Transverse colon (tissue), 4 donors: ENCODE results near the gene LTB. TPM values are rescaled to one million over a fixed set of nuclear protein-coding genes. Genes with fewer than 3 reads are reported as not detected.

Experiments
- DNase-seq: peaks from one replicate; pipeline ENCODE4 v3.0.0-alpha.2; 2019
- H3K27ac ChIP-seq, 4 donors: fragments of 200-600 bp; sonication (generic); 2 replicates each; pipeline ENCODE4 v1.5.1; 2016 to 2018; ENCODE audit warnings: inconsistent platforms in 4 of 4
- H3K27me3 ChIP-seq: fragments of 200-600 bp; sonication (generic); 2 replicates; pipeline ENCODE4 v1.5.1; 2017; ENCODE audit warnings: inconsistent platforms
- H3K36me3 ChIP-seq, 4 donors: fragments of 200-600 bp; sonication (generic); 2 replicates each; pipeline ENCODE4 v1.5.1; 2017 to 2019; ENCODE audit warnings: inconsistent platforms in 4 of 4
- H3K4me1 ChIP-seq, 4 donors: fragments of 200-600 bp; sonication (generic); 2 replicates each; pipeline ENCODE4 v1.5.1; 2017 to 2020; ENCODE audit warnings: inconsistent platforms in 4 of 4
- H3K4me3 ChIP-seq, 4 donors: fragments of 200-600 bp; sonication (generic); 1 replicate in 1 of 4; 2 replicates in 3 of 4; pipeline versions ENCODE4 v1.5.1 to v1.6.1; 2017 to 2019; ENCODE audit warnings: inconsistent platforms in 4 of 4
- H3K9me3 ChIP-seq, 2 donors: fragments of 200-600 bp; sonication (generic); 2 replicates each; pipeline ENCODE4 v1.5.1; 2017 to 2019; ENCODE audit warnings: inconsistent platforms in 2 of 2
- EP300 ChIP-seq: sonication (generic); formaldehyde crosslinking; IDR thresholded peaks from one replicate; pipeline ENCODE4 v1.6.1; 2017; ENCODE audit warnings: antibody characterized with exemption, low read depth
- POLR2A ChIP-seq: fragments of 450-650 bp; IDR thresholded peaks from one replicate; pipeline ENCODE4 v1.6.1; 2016; ENCODE audit warnings: antibody characterized with exemption, mild to moderate bottlenecking, moderate library complexity
- POLR2AphosphoS5 ChIP-seq, 3 donors: sonication (generic); formaldehyde crosslinking; IDR thresholded peaks; one replicate each; pipeline ENCODE4 v1.6.1; 2016; ENCODE audit warnings: antibody characterized with exemption in 3 of 3
- WGBS, 2 donors: methylation state at CpG; one replicate each; pipeline ENCODE4 v1.1.5; 2018; ENCODE audit warnings: low coverage in 1 of 2; 5-methylcytosine and 5-hydroxymethylcytosine counted together
- in situ Hi-C, 4 donors: fragments of 200-750 bp; cut with MboI; loops; one replicate each; pipeline versions ENCODE4 v1.15.0 to v1.15.1; 2017; ENCODE audit warnings: low sequenced_read_pairs in 3 of 4, low pct_ligation_motif_present in 1 of 4, low pct_unique_long_range_greater_than_20kb in 1 of 4
- intact Hi-C: fragments of 100-400 bp; cut with DNase I; formaldehyde crosslinking; loops from one replicate; pipeline ENCODE4 v1.15.1; 2023; ENCODE audit warnings: low total_unique reads
- total RNA-seq, 4 donors: library from RNA; depleted of rRNA; stranded (reverse); fragments of >200 nt; gene quantifications; one replicate each; pipeline ENCODE4 v1.1.0, GENCODE V29; 2016
- TF ChIP-seq, protein P1 (sequence below), 5 experiments: fragments of 200-600 bp in 3 of 5; fragments of 450-650 bp in 2 of 5; sonication (generic) in 3 of 5; IDR thresholded peaks; 1 replicate in 2 of 5; 2 replicates in 3 of 5; pipeline ENCODE4 v1.5.1; 2016 to 2017; ENCODE audit warnings: antibody characterized with exemption in 5 of 5, inconsistent platforms in 3 of 5, mild to moderate bottlenecking in 2 of 5, moderate library complexity in 1 of 5

The LTB gene
- total RNA-seq, 4 donors from 2014 or later = 7.6 to 34.8 TPM; not detected in 2

DNA sequence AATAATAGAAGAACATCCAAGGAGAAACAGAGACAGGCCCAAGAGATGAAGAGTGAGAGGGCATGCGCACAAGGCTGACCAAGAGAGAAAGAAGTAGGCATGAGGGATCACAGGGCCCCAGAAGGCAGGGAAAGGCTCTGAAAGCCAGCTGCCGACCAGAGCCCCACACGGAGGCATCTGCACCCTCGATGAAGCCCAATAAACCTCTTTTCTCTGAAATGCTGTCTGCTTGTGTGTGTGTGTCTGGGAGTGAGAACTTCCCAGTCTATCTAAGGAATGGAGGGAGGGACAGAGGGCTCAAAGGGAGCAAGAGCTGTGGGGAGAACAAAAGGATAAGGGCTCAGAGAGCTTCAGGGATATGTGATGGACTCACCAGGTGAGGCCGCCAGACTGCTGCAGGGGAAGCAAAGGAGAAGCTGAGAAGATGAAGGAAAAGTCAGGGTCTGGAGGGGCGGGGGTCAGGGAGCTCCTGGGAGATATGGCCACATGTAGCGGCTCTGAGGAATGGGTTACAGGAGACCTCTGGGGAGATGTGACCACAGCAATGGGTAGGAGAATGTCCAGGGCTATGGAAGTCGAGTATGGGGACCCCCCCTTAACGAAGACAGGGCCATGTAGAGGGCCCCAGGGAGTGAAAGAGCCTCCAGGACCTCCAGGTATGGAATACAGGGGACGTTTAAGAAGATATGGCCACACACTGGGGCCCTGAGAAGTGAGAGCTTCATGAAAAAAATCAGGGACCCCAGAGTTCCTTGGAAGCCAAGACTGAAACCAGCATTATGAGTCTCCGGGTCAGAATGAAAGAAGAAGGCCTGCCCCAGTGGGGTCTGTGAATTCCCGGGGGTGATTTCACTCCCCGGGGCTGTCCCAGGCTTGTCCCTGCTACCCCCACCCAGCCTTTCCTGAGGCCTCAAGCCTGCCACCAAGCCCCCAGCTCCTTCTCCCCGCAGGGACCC, 7.8 kb downstream of the LTB start:
- no peak for DNase-seq
- intact Hi-C loops (no loop called here), in situ Hi-C loops (no loop called here)
- H3K9me3 ChIP-seq = no peaks in the 10 kb centered on the region
- peaks cover 0 to 8% (median 0%) of the 10 kb centered on the region in 4 donors for H3K4me1 ChIP-seq
- no peaks in the 10 kb centered on the region for H3K27me3 ChIP-seq
- no peak overlapping the region for H3K4me3 ChIP-seq
- WGBS, 2 donors = 63 to 79% methylated on average over 5 to 14 of the region's 14 CpGs
- TF ChIP-seq, protein P1, sequence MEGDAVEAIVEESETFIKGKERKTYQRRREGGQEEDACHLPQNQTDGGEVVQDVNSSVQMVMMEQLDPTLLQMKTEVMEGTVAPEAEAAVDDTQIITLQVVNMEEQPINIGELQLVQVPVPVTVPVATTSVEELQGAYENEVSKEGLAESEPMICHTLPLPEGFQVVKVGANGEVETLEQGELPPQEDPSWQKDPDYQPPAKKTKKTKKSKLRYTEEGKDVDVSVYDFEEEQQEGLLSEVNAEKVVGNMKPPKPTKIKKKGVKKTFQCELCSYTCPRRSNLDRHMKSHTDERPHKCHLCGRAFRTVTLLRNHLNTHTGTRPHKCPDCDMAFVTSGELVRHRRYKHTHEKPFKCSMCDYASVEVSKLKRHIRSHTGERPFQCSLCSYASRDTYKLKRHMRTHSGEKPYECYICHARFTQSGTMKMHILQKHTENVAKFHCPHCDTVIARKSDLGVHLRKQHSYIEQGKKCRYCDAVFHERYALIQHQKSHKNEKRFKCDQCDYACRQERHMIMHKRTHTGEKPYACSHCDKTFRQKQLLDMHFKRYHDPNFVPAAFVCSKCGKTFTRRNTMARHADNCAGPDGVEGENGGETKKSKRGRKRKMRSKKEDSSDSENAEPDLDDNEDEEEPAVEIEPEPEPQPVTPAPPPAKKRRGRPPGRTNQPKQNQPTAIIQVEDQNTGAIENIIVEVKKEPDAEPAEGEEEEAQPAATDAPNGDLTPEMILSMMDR (IDR thresholded peaks at IDR 0.05) = no peak
- no peak for TF ChIP-seq POLR2AphosphoS5 (IDR thresholded peaks at IDR 0.05)
- no peak for TF ChIP-seq EP300
- TF ChIP-seq POLR2A = no peak
- peak overlapping the region; percentile 48 to 74 (median 72) for H3K27ac ChIP-seq
- H3K36me3 ChIP-seq = no peaks in the 10 kb centered on the region

DNA sequence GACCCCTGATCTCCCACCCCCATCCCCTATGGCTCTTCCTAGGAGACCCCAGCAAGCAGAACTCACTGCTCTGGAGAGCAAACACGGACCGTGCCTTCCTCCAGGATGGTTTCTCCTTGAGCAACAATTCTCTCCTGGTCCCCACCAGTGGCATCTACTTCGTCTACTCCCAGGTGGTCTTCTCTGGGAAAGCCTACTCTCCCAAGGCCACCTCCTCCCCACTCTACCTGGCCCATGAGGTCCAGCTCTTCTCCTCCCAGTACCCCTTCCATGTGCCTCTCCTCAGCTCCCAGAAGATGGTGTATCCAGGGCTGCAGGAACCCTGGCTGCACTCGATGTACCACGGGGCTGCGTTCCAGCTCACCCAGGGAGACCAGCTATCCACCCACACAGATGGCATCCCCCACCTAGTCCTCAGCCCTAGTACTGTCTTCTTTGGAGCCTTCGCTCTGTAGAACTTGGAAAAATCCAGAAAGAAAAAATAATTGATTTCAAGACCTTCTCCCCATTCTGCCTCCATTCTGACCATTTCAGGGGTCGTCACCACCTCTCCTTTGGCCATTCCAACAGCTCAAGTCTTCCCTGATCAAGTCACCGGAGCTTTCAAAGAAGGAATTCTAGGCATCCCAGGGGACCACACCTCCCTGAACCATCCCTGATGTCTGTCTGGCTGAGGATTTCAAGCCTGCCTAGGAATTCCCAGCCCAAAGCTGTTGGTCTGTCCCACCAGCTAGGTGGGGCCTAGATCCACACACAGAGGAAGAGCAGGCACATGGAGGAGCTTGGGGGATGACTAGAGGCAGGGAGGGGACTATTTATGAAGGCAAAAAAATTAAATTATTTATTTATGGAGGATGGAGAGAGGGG, 8.8 kb downstream of the LTB start:
- 82 to 85% methylated on average over 3 to 9 of the region's 9 CpGs for WGBS, 2 donors
- peaks cover 0 to 13% (median 0%) of the 10 kb centered on the region in 4 donors for H3K4me1 ChIP-seq
- peaks cover 5% of the 10 kb centered on the region for H3K27me3 ChIP-seq
- no peak overlapping the region for H3K4me3 ChIP-seq
- in situ Hi-C loops = no loop called here
- DNase-seq = no peak
- H3K36me3 ChIP-seq = no peaks in the 10 kb centered on the region
- H3K9me3 ChIP-seq = no peaks in the 10 kb centered on the region
- TF ChIP-seq POLR2AphosphoS5 (IDR thresholded peaks at IDR 0.05) (no peak), EP300 (no peak), POLR2A (no peak)
- TF ChIP-seq, protein P1 (IDR thresholded peaks at IDR 0.05) = no peak
- intact Hi-C loops = no loop called here
- peak overlapping the region in 1 of 4 donors; percentile 66 for H3K27ac ChIP-seq

DNA sequence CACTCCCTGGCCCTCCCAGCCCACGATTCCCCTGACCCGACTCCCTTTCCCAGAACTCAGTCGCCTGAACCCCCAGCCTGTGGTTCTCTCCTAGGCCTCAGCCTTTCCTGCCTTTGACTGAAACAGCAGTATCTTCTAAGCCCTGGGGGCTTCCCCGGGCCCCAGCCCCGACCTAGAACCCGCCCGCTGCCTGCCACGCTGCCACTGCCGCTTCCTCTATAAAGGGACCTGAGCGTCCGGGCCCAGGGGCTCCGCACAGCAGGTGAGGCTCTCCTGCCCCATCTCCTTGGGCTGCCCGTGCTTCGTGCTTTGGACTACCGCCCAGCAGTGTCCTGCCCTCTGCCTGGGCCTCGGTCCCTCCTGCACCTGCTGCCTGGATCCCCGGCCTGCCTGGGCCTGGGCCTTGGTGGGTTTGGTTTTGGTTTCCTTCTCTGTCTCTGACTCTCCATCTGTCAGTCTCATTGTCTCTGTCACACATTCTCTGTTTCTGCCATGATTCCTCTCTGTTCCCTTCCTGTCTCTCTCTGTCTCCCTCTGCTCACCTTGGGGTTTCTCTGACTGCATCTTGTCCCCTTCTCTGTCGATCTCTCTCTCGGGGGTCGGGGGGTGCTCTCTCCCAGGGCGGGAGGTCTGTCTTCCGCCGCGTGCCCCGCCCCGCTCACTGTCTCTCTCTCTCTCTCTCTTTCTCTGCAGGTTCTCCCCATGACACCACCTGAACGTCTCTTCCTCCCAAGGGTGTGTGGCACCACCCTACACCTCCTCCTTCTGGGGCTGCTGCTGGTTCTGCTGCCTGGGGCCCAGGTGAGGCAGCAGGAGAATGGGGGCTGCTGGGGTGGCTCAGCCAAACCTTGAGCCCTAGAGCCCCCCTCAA, 9.9 kb downstream of the LTB start, which contains the start of gene LTA:
Gene LTA (plus strand): TSS at position 249 of the 871 bp plus-strand sequence. CDS start 454 bp downstream, at position 703.
- DNase-seq = peak; percentile 43
- 73 to 86% methylated on average over 9 to 23 of the region's 27 CpGs for WGBS, 2 donors
- peak within 1 kb of the TSS; percentile 17 to 67 (median 58) for H3K27ac ChIP-seq
- peaks cover 5% of the 10 kb centered on the region for H3K27me3 ChIP-seq
- peak; percentile 35 for TF ChIP-seq POLR2A
- TF ChIP-seq POLR2AphosphoS5 (IDR thresholded peaks at IDR 0.05) = no peak
- in situ Hi-C loops = no loop called here
- H3K9me3 ChIP-seq = no peaks in the 10 kb centered on the region
- peaks cover 0 to 13% (median 0%) of the 10 kb centered on the region in 4 donors for H3K4me1 ChIP-seq
- peak within 1 kb of the TSS in 1 of 4 donors; percentile 28 for H3K4me3 ChIP-seq
- H3K36me3 ChIP-seq = no peaks in the 10 kb centered on the region
- intact Hi-C loops = no loop called here

DNA sequence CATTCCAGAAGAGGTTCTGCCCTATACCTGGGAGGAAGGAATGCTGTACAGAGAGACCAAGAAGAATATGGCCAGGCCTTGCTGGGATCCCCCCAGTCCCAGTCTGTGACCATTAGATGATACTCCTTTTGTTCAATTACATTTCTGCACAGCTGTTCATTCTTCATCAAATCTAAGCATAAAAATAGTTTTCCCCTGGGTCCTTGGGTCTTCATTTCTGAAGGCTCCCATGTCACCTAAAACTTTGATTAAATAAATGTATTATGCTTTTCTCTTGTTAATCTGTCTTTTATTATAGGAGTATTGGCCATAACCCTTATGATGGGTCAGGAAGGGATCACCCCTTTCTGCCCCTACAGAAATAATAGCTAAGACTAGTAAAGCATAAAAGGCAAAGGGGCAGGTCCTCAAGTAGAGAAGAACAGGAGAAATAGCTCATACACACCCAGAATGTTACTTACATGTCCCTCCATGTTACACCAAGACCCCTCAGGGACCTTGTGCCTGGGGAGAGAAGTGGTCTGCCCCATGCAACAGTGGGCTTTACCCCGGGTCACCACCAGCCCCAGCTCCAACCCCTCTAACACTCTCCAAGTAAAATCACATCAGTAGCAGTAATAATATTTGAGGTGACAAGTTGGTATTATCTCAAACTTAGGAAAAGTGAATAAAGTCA, 12.2 kb downstream of the LTB start:
- Histone ChIP-seq H3K27ac (no peak overlapping the region), H3K27me3 (peaks cover 5% of the 10 kb centered on the region), H3K4me3 (no peak overlapping the region), H3K36me3 (no peaks in the 10 kb centered on the region), H3K9me3 (no peaks in the 10 kb centered on the region), H3K4me1 (peaks cover 0 to 11% (median 0%) of the 10 kb centered on the region in 4 donors)
- intact Hi-C loops = no loop called here
- WGBS, 2 donors = 91% methylated on average over 1 of the region's 1 CpG; no CpG with 5 or more reads in 1 of the 2 donors
- DNase-seq = no peak
- in situ Hi-C loops = no loop called here
- TF ChIP-seq, protein P1 (IDR thresholded peaks at IDR 0.05) = no peak
- TF ChIP-seq POLR2A (no peak), EP300 (no peak), POLR2AphosphoS5 (IDR thresholded peaks at IDR 0.05) (no peak)
